Mammary epithelial cell (primary cell): ENCODE measurements around the gene GALK2.

ENCODE experiments used
- CTCF ChIP-seq, 2 donors: IDR thresholded peaks in 1 of 2; conservative IDR thresholded peaks in 1 of 2; 2 replicates each; pipeline ENCODE4 v1.5.1; 2011 to 2012; ENCODE audit warnings: inconsistent platforms in 2 of 2, low read length in 2 of 2, mild to moderate bottlenecking in 2 of 2, control low read depth in 1 of 2, low read depth in 1 of 2; ENCODE audit not compliant: insufficient read depth in 1 of 2; ENCODE audit errors: extremely low read depth in 1 of 2
- EZH2 ChIP-seq: IDR thresholded peaks from 2 replicates; pipeline ENCODE4 v1.6.1; 2012; ENCODE audit warnings: low read length, inconsistent platforms, borderline replicate concordance

DNA sequence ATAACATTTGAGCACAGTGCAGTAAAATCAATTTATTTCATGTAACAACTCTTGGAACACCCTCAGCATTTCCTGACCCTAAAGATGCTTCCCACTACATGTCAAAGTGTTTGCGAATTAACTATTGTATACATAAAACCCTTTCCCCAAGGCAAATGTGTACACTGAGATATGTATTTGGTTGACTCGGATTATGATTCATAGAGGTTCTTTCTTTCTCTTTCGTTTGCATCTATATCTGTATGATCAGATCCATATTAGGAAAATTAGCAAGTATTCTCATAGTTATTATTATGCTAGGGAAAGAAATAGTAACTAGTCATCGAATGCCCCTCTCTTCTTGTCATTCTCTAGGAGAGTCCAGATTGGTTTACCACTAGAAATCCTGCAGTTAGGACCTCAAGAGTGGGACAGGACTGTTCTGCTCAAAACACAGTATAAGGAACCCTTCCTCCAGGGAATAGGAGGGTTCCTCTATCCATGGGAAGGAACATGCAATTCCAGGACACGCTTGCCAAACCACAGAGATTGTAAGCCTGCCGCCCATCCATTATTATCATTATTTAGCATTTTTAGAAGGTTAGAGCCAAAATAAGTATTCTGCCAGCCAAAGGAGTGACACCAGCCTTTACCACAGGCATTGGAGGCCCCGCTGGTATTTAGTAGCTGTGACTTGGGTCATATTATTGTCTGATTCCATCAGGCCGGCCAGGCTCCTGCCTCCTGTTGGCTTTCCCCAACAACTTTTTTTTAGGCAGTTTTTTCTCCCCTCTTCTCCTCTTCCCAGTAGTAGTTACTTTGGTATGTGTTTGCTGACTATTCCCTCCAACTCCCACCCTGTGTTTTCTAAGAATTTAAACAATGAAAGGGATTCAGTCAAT is 100.7 kb downstream of the GALK2 start:
- TF ChIP-seq CTCF (conservative IDR thresholded peaks at IDR 0.05 in 1 of 2, IDR thresholded peaks at IDR 0.05 in 1 of 2; ENCODE audit: extremely low read depth in 1 of 2, insufficient read depth in 1 of 2, low read depth in 1 of 2, low read length in 2 of 2) (no peak), EZH2 (no peak)
